Calu3 (cell line): Measurements from ENCODE around the gene TYRO3. TPM values are rescaled to one million over a fixed set of nuclear protein-coding genes. Genes with fewer than 3 reads are reported as not detected.

Source experiments
- BruUV-seq: library from RNA; stranded (reverse); fragments of 400-500 nt; replicated peaks from 2 replicates; lab custom pipeline; 2021; lab: Mats Ljungman, UMichigan
- CTCF ChIA-PET: fragments of 300-600 bp; sonication (Branson Sonifier 250); formaldehyde crosslinking; loops from one replicate; lab custom pipeline; 2022; ENCODE audit warnings: antibody characterized with exemption; lab: Charles Lee
- DNase-seq: peaks from one replicate; pipeline ENCODE4 v3.0.0; 2022
- H3K27ac Mint-ChIP-seq: one replicate; pipeline ENCODE4 v1.8.0; 2022; ENCODE audit warnings: mixed read lengths; ENCODE audit not compliant: unreplicated experiment
- H3K27me3 Mint-ChIP-seq: one replicate; pipeline ENCODE4 v1.8.0; 2022; ENCODE audit warnings: mixed read lengths; ENCODE audit not compliant: unreplicated experiment
- H3K36me3 Mint-ChIP-seq: one replicate; pipeline ENCODE4 v1.8.0; 2022; ENCODE audit warnings: mild to moderate bottlenecking, moderate library complexity, mixed read lengths; ENCODE audit not compliant: insufficient read depth, unreplicated experiment
- H3K4me1 Mint-ChIP-seq: one replicate; pipeline ENCODE4 v1.8.0; 2022; ENCODE audit warnings: mild to moderate bottlenecking, low read depth, mixed read lengths; ENCODE audit not compliant: unreplicated experiment
- H3K4me3 Mint-ChIP-seq: one replicate; pipeline ENCODE4 v1.8.0; 2022; ENCODE audit warnings: mild to moderate bottlenecking, low read depth, moderate library complexity, mixed read lengths; ENCODE audit not compliant: unreplicated experiment
- H3K9me3 Mint-ChIP-seq: one replicate; pipeline ENCODE4 v1.8.0; 2022; ENCODE audit warnings: low read depth, mixed read lengths; ENCODE audit not compliant: unreplicated experiment
- intact Hi-C: fragments of 100-400 bp; cut with micrococcal nuclease; formaldehyde crosslinking; loops from one replicate; pipeline ENCODE4 v1.10.0; 2022; ENCODE audit not compliant: unreplicated experiment
- total RNA-seq: library from RNA; stranded (reverse); gene quantifications from 2 replicates; pipeline ENCODE4 v1.2.3, GENCODE V29; 2022
- TF ChIP-seq, protein P1 (sequence below): fragments of 200-600 bp; IDR thresholded peaks from one replicate; pipeline ENCODE4 v1.8.0; 2022; ENCODE audit warnings: antibody characterized with exemption; ENCODE audit not compliant: unreplicated experiment

TYRO3 gene
- total RNA-seq, 1 experiment from 2014 or later: 8.1 TPM

DNA sequence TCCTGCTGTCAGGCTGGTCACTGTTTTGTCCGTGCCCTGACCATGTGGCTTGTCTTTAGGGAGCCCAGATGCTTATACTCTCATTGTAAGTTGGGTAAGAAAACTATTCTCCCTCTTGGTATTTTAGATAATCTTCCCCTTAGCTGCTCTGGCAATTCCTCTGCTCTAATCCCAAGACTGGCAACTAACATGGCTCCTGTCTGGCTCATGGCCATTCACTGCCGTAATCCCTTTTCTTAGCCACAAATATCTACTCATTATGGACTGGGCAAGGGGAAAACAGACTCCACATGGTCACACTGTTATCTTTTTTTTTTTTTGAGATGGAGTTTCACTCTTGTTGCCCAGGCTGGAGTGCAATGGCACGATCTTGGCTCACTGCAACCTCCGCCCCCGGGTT, 38.8 kb downstream of the TYRO3 start:
- no TSS peak for BruUV-seq
- Mint-ChIP-seq H3K9me3 (no peaks in the 10 kb centered on the region), H3K4me1 (peaks cover 3% of the 10 kb centered on the region), H3K27ac (no peak overlapping the region), H3K36me3 (no peaks in the 10 kb centered on the region), H3K27me3 (peaks cover 5% of the 10 kb centered on the region), H3K4me3 (no peak overlapping the region)
- TF ChIP-seq, protein P1, sequence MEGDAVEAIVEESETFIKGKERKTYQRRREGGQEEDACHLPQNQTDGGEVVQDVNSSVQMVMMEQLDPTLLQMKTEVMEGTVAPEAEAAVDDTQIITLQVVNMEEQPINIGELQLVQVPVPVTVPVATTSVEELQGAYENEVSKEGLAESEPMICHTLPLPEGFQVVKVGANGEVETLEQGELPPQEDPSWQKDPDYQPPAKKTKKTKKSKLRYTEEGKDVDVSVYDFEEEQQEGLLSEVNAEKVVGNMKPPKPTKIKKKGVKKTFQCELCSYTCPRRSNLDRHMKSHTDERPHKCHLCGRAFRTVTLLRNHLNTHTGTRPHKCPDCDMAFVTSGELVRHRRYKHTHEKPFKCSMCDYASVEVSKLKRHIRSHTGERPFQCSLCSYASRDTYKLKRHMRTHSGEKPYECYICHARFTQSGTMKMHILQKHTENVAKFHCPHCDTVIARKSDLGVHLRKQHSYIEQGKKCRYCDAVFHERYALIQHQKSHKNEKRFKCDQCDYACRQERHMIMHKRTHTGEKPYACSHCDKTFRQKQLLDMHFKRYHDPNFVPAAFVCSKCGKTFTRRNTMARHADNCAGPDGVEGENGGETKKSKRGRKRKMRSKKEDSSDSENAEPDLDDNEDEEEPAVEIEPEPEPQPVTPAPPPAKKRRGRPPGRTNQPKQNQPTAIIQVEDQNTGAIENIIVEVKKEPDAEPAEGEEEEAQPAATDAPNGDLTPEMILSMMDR: no peak
- CTCF ChIA-PET: no interaction called here
- no peak for DNase-seq
- intact Hi-C loops: no loop called here

DNA sequence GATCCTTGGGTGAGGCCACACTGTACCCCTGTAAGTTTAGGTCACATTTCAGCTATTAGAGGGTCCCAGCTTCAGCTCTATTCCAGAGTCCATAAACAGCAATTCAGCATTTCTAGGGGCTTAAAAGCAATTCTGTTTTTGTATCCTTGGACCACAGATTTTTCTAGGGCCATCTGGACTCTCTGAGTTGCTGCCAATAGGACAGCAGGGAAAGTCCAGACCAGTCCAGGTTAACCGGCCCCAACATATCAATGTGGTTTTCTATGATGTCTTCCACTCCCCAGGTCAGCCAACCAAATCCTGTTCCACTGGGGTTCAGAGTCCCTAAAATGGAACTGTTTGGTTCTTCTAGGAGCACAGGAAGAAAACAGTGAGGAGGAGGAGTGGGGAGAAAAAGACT, 40.0 kb downstream of the TYRO3 start:
- CTCF ChIA-PET: no interaction called here
- no peaks in the 10 kb centered on the region for H3K36me3 Mint-ChIP-seq
- DNase-seq: no peak
- TF ChIP-seq, protein P1: no peak
- H3K4me1 Mint-ChIP-seq: no peaks in the 10 kb centered on the region
- H3K4me3 Mint-ChIP-seq: no peak overlapping the region
- no TSS peak for BruUV-seq
- peaks cover 15% of the 10 kb centered on the region for H3K27me3 Mint-ChIP-seq
- H3K9me3 Mint-ChIP-seq: no peaks in the 10 kb centered on the region
- H3K27ac Mint-ChIP-seq: no peak overlapping the region
- intact Hi-C loops: no loop called here

DNA sequence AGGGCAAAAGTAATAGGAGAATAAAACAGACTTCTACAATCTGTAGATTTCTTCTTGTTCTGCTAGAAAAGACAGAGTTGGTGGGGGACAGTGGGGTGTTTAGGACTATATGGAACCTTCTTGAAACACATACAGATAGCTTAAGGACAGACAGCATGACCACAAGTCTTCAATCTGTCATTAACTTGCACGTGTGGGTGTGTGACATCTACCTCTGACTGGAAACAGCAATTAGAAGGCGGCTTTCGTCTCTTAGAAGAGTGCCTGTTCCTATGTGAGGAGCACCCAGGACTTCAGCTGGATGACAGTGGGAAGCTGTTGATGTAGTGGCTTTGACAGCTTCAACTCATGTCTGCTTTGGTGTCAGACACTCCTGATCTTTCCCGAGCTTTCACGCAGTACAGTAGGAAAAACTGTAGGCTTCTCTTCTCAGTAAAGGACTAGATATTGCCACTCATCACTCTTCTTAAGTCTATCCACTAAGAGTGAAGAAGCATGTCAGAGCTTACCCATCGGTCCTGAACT, 44.5 kb downstream of the TYRO3 start:
- Mint-ChIP-seq H3K4me1 (peaks cover 8% of the 10 kb centered on the region), H3K27me3 (peaks cover 28% of the 10 kb centered on the region), H3K9me3 (no peaks in the 10 kb centered on the region), H3K4me3 (no peak overlapping the region), H3K27ac (no peak overlapping the region), H3K36me3 (no peaks in the 10 kb centered on the region)
- CTCF ChIA-PET: interaction anchor here (0.7 to 1.2 kb wide), 3 partner anchors 18 to 208 kb away, joined by 3 to 4 read pairs (median 3); partner anchors contain the start of gene MAPKBP1
- intact Hi-C loops: loop anchor here (5.0 kb wide), 1 partner anchor 209 kb away; no protein-coding TSS in a partner anchor
- BruUV-seq: no TSS peak
- DNase-seq: no peak
- TF ChIP-seq, protein P1: no peak

DNA sequence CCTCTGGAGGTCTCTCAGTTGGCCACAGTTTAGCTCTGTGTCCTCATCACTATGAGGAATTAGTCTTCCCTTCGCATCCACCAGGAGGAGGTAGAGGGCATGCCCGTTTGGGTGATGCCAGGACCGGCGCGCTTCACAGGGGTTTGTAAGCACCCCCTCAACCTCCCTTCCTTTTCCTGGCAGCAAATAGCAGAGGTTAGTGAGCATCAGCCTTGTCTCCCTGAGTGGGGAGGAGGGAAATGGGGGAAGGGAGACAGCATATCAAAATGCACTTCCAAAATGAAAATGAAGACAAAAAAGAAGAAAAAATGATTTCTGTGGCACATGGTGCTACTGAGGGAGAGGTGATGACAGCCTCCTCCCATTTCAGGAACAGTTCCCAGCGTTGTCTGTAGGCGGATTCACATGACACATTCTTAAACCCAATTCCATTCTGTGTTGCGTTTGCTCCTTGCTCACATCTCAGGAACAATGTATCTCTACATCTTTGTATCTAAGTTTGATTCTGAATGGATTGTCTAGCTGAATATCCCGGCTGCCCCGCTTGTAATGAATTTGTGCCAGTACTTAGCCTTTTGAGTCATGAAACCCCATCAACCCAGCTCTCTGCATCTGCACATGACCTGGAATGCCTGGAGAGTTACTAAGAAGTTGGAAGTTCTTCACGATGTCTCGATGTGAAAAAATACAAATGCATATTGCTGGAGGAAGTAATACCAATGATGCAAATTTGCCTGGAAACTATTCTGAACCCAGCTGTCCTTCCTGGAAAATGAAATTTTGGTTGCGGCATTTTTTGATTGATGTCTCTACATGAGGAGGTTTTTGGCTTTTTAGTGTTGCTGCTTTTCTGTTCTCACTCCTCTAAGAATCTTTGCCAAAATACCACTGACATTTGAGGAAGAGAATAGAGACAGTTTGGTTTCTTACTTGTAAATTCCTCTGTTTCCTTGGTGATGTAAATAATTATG, 45.2 kb downstream of the TYRO3 start:
- Mint-ChIP-seq H3K36me3 (no peaks in the 10 kb centered on the region), H3K9me3 (no peaks in the 10 kb centered on the region), H3K27ac (no peak overlapping the region), H3K27me3 (peaks cover 28% of the 10 kb centered on the region), H3K4me3 (no peak overlapping the region), H3K4me1 (peaks cover 8% of the 10 kb centered on the region)
- CTCF ChIA-PET: interaction anchor here (0.7 to 1.2 kb wide), 3 partner anchors 17 to 207 kb away, joined by 3 to 4 read pairs (median 3); partner anchors contain the start of gene MAPKBP1
- intact Hi-C loops: loop anchor here (5.0 kb wide), 1 partner anchor 208 kb away; no protein-coding TSS in a partner anchor
- no TSS peak for BruUV-seq
- TF ChIP-seq, protein P1: peak; percentile 40
- DNase-seq: peak; percentile 56
